Testis (tissue), 2 donors: ENCODE results near the gene RNASE8.

Experiments used
- CTCF ChIP-seq, 3 experiments: fragments of 450-650 bp in 2 of 3; fragments of 200-600 bp in 1 of 3; sonication (generic) in 1 of 3; IDR thresholded peaks; one replicate each; pipeline ENCODE4 v1.5.1; 2016 to 2019; ENCODE audit warnings: antibody characterized with exemption in 3 of 3, mild to moderate bottlenecking in 2 of 3, moderate library complexity in 1 of 3
- POLR2A ChIP-seq: fragments of 450-650 bp; IDR thresholded peaks from one replicate; pipeline ENCODE4 v1.6.1; 2017; ENCODE audit warnings: antibody characterized with exemption, mild to moderate bottlenecking, moderate library complexity

- no peak for TF ChIP-seq CTCF (IDR thresholded peaks at IDR 0.05)
- no peak for TF ChIP-seq POLR2A
Measured at GRCh38 chr14:21043387-21043973, 14.1 kb upstream of the RNASE8 start.
